Ishikawa (cell line): ENCODE results near the gene SPATA31D1.

ENCODE experiments used
- CEBPB ChIP-seq: IDR thresholded peaks from 2 replicates; pipeline ENCODE4 v1.6.1; 2012
- CREB1 ChIP-seq: IDR thresholded peaks from 2 replicates; pipeline ENCODE4 v1.6.1; 2012; ENCODE audit warnings: low read depth
- EGR1 ChIP-seq: IDR thresholded peaks from 2 replicates; pipeline ENCODE4 v1.6.1; 2012
- EP300 ChIP-seq: IDR thresholded peaks from 2 replicates; pipeline ENCODE4 v1.6.1; 2012; ENCODE audit warnings: borderline replicate concordance
- FOXM1 ChIP-seq: IDR thresholded peaks from 2 replicates; pipeline ENCODE4 v1.6.1; 2012; ENCODE audit warnings: low read depth, borderline replicate concordance
- NFIC ChIP-seq: IDR thresholded peaks from 2 replicates; pipeline ENCODE4 v1.6.1; 2012
- RAD21 ChIP-seq: IDR thresholded peaks from 2 replicates; pipeline ENCODE4 v1.6.1; 2012; ENCODE audit warnings: low read depth
- TAF1 ChIP-seq: IDR thresholded peaks from 2 replicates; pipeline ENCODE4 v1.6.1; 2012; ENCODE audit warnings: low read depth, mild to moderate bottlenecking
- TCF12 ChIP-seq: IDR thresholded peaks from 2 replicates; pipeline ENCODE4 v1.6.1; 2012; ENCODE audit warnings: low read depth
- TEAD4 ChIP-seq: IDR thresholded peaks from 2 replicates; pipeline ENCODE4 v1.6.1; 2012
- YY1 ChIP-seq: IDR thresholded peaks from 2 replicates; pipeline ENCODE4 v1.6.1; 2012; ENCODE audit warnings: low read depth
- ZBTB7A ChIP-seq: IDR thresholded peaks from 2 replicates; pipeline ENCODE4 v1.6.1; 2012; ENCODE audit warnings: low read depth
- TF ChIP-seq, protein P1 (sequence below): IDR thresholded peaks from 2 replicates; pipeline ENCODE4 v1.6.1; 2012; ENCODE audit warnings: low read depth, mild to moderate bottlenecking
- TF ChIP-seq, protein P2 (sequence below): IDR thresholded peaks from 2 replicates; pipeline ENCODE4 v1.6.1; 2012
- TF ChIP-seq, protein P3 (sequence below): IDR thresholded peaks from 2 replicates; pipeline ENCODE4 v1.6.1; 2012

Gene SPATA31D1

DNA sequence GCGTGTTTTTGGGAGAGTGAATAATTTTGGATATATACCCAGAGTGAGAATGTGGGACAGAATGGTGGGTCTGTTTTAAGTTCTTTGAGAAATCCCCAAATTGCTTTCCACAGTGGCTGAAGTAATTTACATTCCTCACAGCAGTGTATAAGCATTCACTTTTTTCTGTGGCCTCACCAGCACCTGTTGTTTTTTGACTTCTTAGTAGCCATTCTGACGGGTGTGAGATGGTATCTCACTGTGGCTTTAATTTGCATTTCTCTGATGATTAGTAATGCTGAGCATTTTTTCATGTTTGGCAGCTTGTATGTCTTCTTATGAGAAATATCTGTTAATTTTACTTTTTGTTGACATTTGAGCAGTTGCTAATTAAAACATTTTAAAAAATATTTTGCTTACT lies 9.4 kb upstream of the SPATA31D1 start:
- TF ChIP-seq TEAD4 (no peak), EP300 (no peak), RAD21 (no peak)
- TF ChIP-seq, protein P1, sequence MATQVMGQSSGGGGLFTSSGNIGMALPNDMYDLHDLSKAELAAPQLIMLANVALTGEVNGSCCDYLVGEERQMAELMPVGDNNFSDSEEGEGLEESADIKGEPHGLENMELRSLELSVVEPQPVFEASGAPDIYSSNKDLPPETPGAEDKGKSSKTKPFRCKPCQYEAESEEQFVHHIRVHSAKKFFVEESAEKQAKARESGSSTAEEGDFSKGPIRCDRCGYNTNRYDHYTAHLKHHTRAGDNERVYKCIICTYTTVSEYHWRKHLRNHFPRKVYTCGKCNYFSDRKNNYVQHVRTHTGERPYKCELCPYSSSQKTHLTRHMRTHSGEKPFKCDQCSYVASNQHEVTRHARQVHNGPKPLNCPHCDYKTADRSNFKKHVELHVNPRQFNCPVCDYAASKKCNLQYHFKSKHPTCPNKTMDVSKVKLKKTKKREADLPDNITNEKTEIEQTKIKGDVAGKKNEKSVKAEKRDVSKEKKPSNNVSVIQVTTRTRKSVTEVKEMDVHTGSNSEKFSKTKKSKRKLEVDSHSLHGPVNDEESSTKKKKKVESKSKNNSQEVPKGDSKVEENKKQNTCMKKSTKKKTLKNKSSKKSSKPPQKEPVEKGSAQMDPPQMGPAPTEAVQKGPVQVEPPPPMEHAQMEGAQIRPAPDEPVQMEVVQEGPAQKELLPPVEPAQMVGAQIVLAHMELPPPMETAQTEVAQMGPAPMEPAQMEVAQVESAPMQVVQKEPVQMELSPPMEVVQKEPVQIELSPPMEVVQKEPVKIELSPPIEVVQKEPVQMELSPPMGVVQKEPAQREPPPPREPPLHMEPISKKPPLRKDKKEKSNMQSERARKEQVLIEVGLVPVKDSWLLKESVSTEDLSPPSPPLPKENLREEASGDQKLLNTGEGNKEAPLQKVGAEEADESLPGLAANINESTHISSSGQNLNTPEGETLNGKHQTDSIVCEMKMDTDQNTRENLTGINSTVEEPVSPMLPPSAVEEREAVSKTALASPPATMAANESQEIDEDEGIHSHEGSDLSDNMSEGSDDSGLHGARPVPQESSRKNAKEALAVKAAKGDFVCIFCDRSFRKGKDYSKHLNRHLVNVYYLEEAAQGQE, result no peak
- TF ChIP-seq, protein P2, sequence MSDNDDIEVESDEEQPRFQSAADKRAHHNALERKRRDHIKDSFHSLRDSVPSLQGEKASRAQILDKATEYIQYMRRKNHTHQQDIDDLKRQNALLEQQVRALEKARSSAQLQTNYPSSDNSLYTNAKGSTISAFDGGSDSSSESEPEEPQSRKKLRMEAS, result no peak

DNA sequence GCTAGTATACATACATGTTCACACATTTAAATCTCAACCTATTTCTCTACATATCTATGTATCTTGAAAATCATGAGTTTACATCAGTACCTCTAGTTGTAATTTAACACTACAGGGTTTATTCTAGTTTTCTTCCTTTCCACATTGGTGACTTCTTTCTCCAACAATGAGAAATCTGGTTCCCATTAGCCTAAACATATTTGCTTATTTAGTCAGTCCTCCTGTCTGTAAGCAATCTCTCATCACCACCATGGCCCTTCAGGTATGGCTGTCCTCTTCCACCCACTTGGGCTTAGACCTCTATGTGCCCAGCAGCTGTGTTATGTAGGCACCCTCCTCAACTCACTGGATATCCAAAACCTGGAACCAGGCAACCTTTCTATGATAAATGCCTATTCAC lies 8.0 kb upstream of the SPATA31D1 start:
- no peak for TF ChIP-seq TCF12
- no peak for TF ChIP-seq TAF1
- TF ChIP-seq EP300, result no peak
- no peak for TF ChIP-seq TEAD4
- TF ChIP-seq, protein P1, result no peak
- no peak for TF ChIP-seq YY1
- no peak for TF ChIP-seq CREB1
- no peak for TF ChIP-seq EGR1
- TF ChIP-seq NFIC, result no peak
- TF ChIP-seq, protein P3, sequence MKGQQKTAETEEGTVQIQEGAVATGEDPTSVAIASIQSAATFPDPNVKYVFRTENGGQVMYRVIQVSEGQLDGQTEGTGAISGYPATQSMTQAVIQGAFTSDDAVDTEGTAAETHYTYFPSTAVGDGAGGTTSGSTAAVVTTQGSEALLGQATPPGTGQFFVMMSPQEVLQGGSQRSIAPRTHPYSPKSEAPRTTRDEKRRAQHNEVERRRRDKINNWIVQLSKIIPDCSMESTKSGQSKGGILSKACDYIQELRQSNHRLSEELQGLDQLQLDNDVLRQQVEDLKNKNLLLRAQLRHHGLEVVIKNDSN, result no peak
- TF ChIP-seq CEBPB, result no peak
- TF ChIP-seq RAD21, result no peak
- TF ChIP-seq, protein P2, result no peak
- TF ChIP-seq ZBTB7A, result no peak
- no peak for TF ChIP-seq FOXM1

DNA sequence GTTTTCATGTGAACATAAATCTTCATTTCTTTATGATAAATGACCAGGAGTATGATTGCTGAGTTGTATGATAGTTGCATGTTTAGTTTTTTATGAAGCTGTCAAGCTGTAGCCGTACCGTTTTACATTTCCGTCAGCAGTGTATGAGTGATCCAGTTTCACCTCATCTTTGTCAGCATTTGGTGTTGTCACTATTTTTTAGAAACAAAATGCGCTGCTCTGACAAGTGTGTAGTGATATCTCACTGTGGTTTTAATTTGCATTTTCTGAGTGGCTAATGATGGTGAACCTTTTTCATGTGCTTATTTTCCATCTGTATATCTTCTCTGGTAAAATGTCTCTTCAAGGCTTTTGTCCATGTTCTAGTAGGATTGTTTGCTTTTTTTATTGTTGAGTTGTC lies 6.7 kb upstream of the SPATA31D1 start:
- TF ChIP-seq EGR1, result no peak
- no peak for TF ChIP-seq CREB1
- TF ChIP-seq TAF1, result no peak
- TF ChIP-seq TCF12, result no peak
- no peak for TF ChIP-seq TEAD4

DNA sequence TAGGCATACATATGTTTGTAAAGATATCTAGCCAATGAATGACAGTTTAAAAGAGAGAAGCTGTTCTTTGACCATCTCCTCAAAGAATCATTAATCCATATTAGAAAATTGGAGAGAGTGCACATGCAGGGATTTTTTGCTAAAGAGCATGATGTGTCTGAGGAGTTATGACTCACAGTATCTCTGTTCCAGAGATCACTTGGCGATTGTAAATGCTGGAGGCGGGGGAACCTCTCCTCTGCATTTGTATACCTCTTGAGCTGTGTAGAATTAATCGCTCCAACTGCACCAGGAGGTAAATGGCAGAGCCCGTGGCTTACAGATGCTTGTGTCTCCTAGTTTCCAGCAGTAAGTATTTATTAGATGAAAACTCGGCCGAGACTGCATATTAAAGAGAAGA lies 3.6 kb upstream of the SPATA31D1 start:
- TF ChIP-seq, protein P3, result no peak
- TF ChIP-seq CREB1 (no peak), CEBPB (no peak), ZBTB7A (no peak), TAF1 (no peak), YY1 (no peak), EGR1 (no peak), TEAD4 (no peak), FOXM1 (no peak), NFIC (no peak), EP300 (no peak), RAD21 (no peak), TCF12 (no peak)
- TF ChIP-seq, protein P1, result no peak
- TF ChIP-seq, protein P2, result no peak

DNA sequence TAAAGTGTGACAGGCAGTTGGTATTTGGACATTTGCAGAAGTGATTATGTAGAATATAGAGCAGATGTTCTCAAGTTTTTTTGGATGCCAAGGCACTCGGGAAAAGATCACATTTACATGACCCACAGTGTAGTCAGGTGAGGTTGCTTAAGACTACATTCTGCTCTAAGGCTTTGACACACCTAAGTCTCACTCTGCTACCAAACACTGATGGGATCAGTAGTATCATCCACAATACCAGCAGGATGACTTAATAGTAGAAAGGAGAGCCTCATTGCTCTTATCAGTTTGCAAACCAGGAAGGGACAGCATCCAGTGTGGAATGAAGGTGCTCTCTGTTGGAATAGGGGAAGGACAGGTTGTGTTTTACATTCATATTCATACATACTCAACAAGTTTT lies 2.5 kb upstream of the SPATA31D1 start:
- TF ChIP-seq NFIC, result no peak
- no peak for TF ChIP-seq RAD21
- TF ChIP-seq EGR1, result no peak
- TF ChIP-seq, protein P2, result no peak
- TF ChIP-seq CREB1, result no peak
- no peak for TF ChIP-seq TEAD4
- TF ChIP-seq YY1, result no peak
- TF ChIP-seq FOXM1, result no peak
- no peak for TF ChIP-seq EP300
- TF ChIP-seq ZBTB7A, result no peak
- no peak for TF ChIP-seq TAF1
- TF ChIP-seq, protein P3, result no peak
- no peak for TF ChIP-seq CEBPB
- no peak for TF ChIP-seq TCF12
- TF ChIP-seq, protein P1, result no peak
